Measurements from ENCODE around the gene MORN1.
A peak's percentile ranks its signal among the peaks of the same experiment; 100 is the strongest.
"Not testable (repeated sequence)": the region's sequence is repeated elsewhere in the genome, so short reads cannot be mapped to it uniquely, and the experiment has no call there.

Gene MORN1

GRCh38 chr1:2391041-2391930 lies at the start of gene MORN1, which contains the start of gene RER1:
TSS of gene MORN1 (minus strand) at chr1:2391554. CDS start at chr1:2391533, 21 bp downstream.
TSS of gene RER1 (plus strand) at chr1:2391841. CDS start at chr1:2395791, 3,950 bp downstream.
- DNase-seq, result peak; percentile 97 to 100 (median 99)
- intact Hi-C loops (cut with DNase I), result no loop called here

GRCh38 chr1:2440346-2440745 lies 49.0 kb upstream of the MORN1 start:
- DNase-seq, result peak in 1 of 42 donors; percentile 23
- intact Hi-C loops (cut with DNase I), result not testable (repeated sequence)

GRCh38 chr1:2439369-2439768 lies 48.0 kb upstream of the MORN1 start:
- DNase-seq, result no peak
- intact Hi-C loops (cut with DNase I), result no loop called here

- intact Hi-C loops (cut with DNase I), result no loop called here
- DNase-seq, result no peak
Measured at GRCh38 chr1:2438641-2439040, 47.3 kb upstream of the MORN1 start.

GRCh38 chr1:2438038-2438437 lies 46.7 kb upstream of the MORN1 start:
- DNase-seq, result no peak
- intact Hi-C loops (cut with DNase I), result no loop called here

GRCh38 chr1:2437617-2438016 lies 46.3 kb upstream of the MORN1 start:
- no peak for DNase-seq
- intact Hi-C loops (cut with DNase I), result no loop called here

- no peak for DNase-seq
- intact Hi-C loops (cut with DNase I), result no loop called here
Measured at GRCh38 chr1:2436876-2437275, 45.5 kb upstream of the MORN1 start.

GRCh38 chr1:2435746-2436355 lies 44.5 kb upstream of the MORN1 start:
- no peak for DNase-seq

GRCh38 chr1:2435091-2435490 lies 43.7 kb upstream of the MORN1 start:
- intact Hi-C loops (cut with DNase I), result no loop called here
- no peak for DNase-seq

More at GRCh38 chr1:2435746-2436355, 44.5 kb upstream of the MORN1 start:
- intact Hi-C loops (cut with DNase I), result no loop called here

GRCh38 chr1:2433936-2434655 lies 42.7 kb upstream of the MORN1 start:
- intact Hi-C loops (cut with DNase I), result no loop called here
- no peak for DNase-seq

GRCh38 chr1:2433196-2433595 lies 41.8 kb upstream of the MORN1 start:
- DNase-seq, result no peak
- intact Hi-C loops (cut with DNase I), result no loop called here

- no peak for DNase-seq
- intact Hi-C loops (cut with DNase I), result no loop called here
Measured at GRCh38 chr1:2432441-2432844, 41.1 kb upstream of the MORN1 start.

- DNase-seq, result no peak
- intact Hi-C loops (cut with DNase I), result no loop called here
Measured at GRCh38 chr1:2431518-2431917, 40.2 kb upstream of the MORN1 start.

- DNase-seq, result no peak
- intact Hi-C loops (cut with DNase I), result no loop called here
Measured at GRCh38 chr1:2431103-2431502, 39.7 kb upstream of the MORN1 start.

GRCh38 chr1:2430592-2430973 lies 39.2 kb upstream of the MORN1 start:
- DNase-seq, result no peak
- intact Hi-C loops (cut with DNase I), result no loop called here

GRCh38 chr1:2429780-2430591 lies 38.6 kb upstream of the MORN1 start:
- intact Hi-C loops (cut with DNase I), result no loop called here
- peak in 1 of 42 donors; percentile 54 for DNase-seq

- DNase-seq, result no peak
- intact Hi-C loops (cut with DNase I), result no loop called here
Measured at GRCh38 chr1:2428490-2428889, 37.1 kb upstream of the MORN1 start.

- no peak for DNase-seq
- intact Hi-C loops (cut with DNase I), result no loop called here
Measured at GRCh38 chr1:2427976-2428375, 36.6 kb upstream of the MORN1 start.

GRCh38 chr1:2427051-2427450 lies 35.7 kb upstream of the MORN1 start:
- DNase-seq, result no peak
- intact Hi-C loops (cut with DNase I), result no loop called here
